ENCODE measurements around the gene GABRR1. TPM values are rescaled to one million over a fixed set of nuclear protein-coding genes. Genes with fewer than 3 reads are reported as not detected.

Gene GABRR1
- total and polyA plus RNA-seq, 2 of the 13 experiments (the other 11 are each of a cell fraction or from before 2014, with no cell fraction given), result not detected

- CTCF ChIA-PET (ENCODE audit: low intra/inter-chr PET ratio, low total read pairs), result no interaction called here
- intact Hi-C loops (cut with micrococcal nuclease; ENCODE audit: unreplicated experiment) (no loop called here), in situ Hi-C loops (cut with HindIII; ENCODE audit: extremely low pct_ligation_motif_present, low pct_unique_long_range_greater_than_20kb) (no loop called here)
- Histone ChIP-seq H3K4me3 (replicated peaks in 1 of 3; ENCODE audit: insufficient read depth in 1 of 3, low read depth in 2 of 3, low read length in 3 of 3) (no peak overlapping the region), H3K27ac (ENCODE audit: extremely low read length, insufficient read depth, low read length) (no peak overlapping the region), H3K9ac (ENCODE audit: insufficient read depth, low read depth, low read length) (no peak overlapping the region), H3K36me3 (replicated peaks in 1 of 2; ENCODE audit: control insufficient read depth in 1 of 2, insufficient read depth in 2 of 2, low read length in 2 of 2) (no peaks in the 10 kb centered on the region), H3K27me3 (ENCODE audit: control insufficient read depth in 1 of 2, insufficient read depth in 2 of 2, low read length in 2 of 2) (peaks cover 0 to 1% of the 10 kb centered on the region in 2 experiments; a peak in 2 of 5 replicates), H4K20me1 (ENCODE audit: insufficient read depth, low read length) (no peaks in the 10 kb centered on the region), H3K4me1 (ENCODE audit: insufficient read depth, low read length) (no peaks in the 10 kb centered on the region), H3K79me2 (ENCODE audit: insufficient read depth, low read length) (no peaks in the 10 kb centered on the region), H3K4me2 (ENCODE audit: low read depth, low read length) (no peak overlapping the region), H2AFZ (ENCODE audit: low read length) (no peak overlapping the region), H3K9me3 (ENCODE audit: low read length) (no peaks in the 10 kb centered on the region)
- ATAC-seq, result no peak
- 0% methylated on average over 1 of the region's 1 CpG for WGBS (ENCODE audit: low lambda C conversion rate)
- no peak for FAIRE-seq
- no TSS peak for BruUV-seq (replicated peaks)
- DNase-seq (ENCODE audit: low spot score), result no peak
- POLR2A ChIA-PET, result no interaction called here
- TF ChIP-seq MBNL3 (CRISPR knock-in tag; conservative IDR thresholded peaks at IDR 0.05), result no peak
- TF ChIP-seq ZNF451 (CRISPR knock-in tag; IDR thresholded peaks at IDR 0.05), result no peak
- TF ChIP-seq DMTF1 (CRISPR knock-in tag; IDR thresholded peaks at IDR 0.05), result no peak
- TF ChIP-seq ZBTB3 (CRISPR knock-in tag; IDR thresholded peaks at IDR 0.05; ENCODE audit: borderline replicate concordance, low read depth), result no peak
- no peak for TF ChIP-seq TEAD3 (CRISPR knock-in tag; optimal IDR thresholded peaks at IDR 0.05; ENCODE audit: borderline replicate concordance)
- no peak for TF ChIP-seq STAT6 (CRISPR knock-in tag; IDR thresholded peaks at IDR 0.05; ENCODE audit: borderline replicate concordance)
- TF ChIP-seq USF2 (IDR thresholded peaks at IDR 0.05; ENCODE audit: low read depth, low read length), result no peak
- TF ChIP-seq USF2 (CRISPR knock-in tag; IDR thresholded peaks at IDR 0.05; ENCODE audit: borderline replicate concordance), result no peak
- no peak for TF ChIP-seq KDM6A (CRISPR knock-in tag; IDR thresholded peaks at IDR 0.05; ENCODE audit: low read depth)
- no peak for TF ChIP-seq PHF8 (CRISPR knock-in tag; IDR thresholded peaks at IDR 0.05)
Measured at GRCh38 chr6:89180971-89181370, 36.2 kb downstream of the GABRR1 start.
